HUES6 (cell line): ENCODE data around the gene MISP3.

Source experiments
- H3K27ac ChIP-seq: 2 replicates; pipeline ENCODE4 v1.7.0; 2013; ENCODE audit warnings: low read depth, mild to moderate bottlenecking, low read length, inconsistent platforms
- H3K27me3 ChIP-seq: 2 replicates; pipeline ENCODE4 v1.6.1; 2013; ENCODE audit warnings: low read length; ENCODE audit not compliant: control insufficient read depth, insufficient read depth
- H3K36me3 ChIP-seq: 2 replicates; pipeline ENCODE4 v1.6.1; 2013; ENCODE audit warnings: low read length; ENCODE audit not compliant: control insufficient read depth, insufficient read depth
- H3K4me1 ChIP-seq: 2 replicates; pipeline ENCODE4 v1.6.1; 2013; ENCODE audit warnings: low read length; ENCODE audit not compliant: control insufficient read depth, insufficient read depth
- H3K4me3 ChIP-seq: 2 replicates; pipeline ENCODE4 v1.5.1; 2013; ENCODE audit warnings: low read depth, low read length
- H3K9ac ChIP-seq: one replicate; pipeline ENCODE4 v1.6.1; 2013; ENCODE audit warnings: mild to moderate bottlenecking, low read length
- H3K9me3 ChIP-seq: 2 replicates; pipeline ENCODE4 v1.6.1; 2013; ENCODE audit warnings: low read depth, low read length; ENCODE audit not compliant: control insufficient read depth, insufficient read depth

Gene MISP3

GRCh38 chr19:14054721-14055120 lies 17.9 kb upstream of the MISP3 start:
- no peak overlapping the region for H3K4me3 ChIP-seq
- H3K9me3 ChIP-seq, result no peaks in the 10 kb centered on the region
- peaks cover 18% of the 10 kb centered on the region for H3K27me3 ChIP-seq
- no peak overlapping the region for H3K27ac ChIP-seq
- peaks cover 5% of the 10 kb centered on the region; the same call in 1 of the 2 replicates for H3K4me1 ChIP-seq
- no peak overlapping the region for H3K9ac ChIP-seq
- H3K36me3 ChIP-seq, result peaks cover 10% of the 10 kb centered on the region

GRCh38 chr19:14055396-14055795 lies 17.2 kb upstream of the MISP3 start:
- Histone ChIP-seq H3K9me3 (no peaks in the 10 kb centered on the region), H3K27me3 (peaks cover 22% of the 10 kb centered on the region), H3K27ac (no peak overlapping the region), H3K4me3 (no peak overlapping the region), H3K9ac (no peak overlapping the region), H3K4me1 (peaks cover 5% of the 10 kb centered on the region; the same call in 1 of the 2 replicates), H3K36me3 (peaks cover 9% of the 10 kb centered on the region)

- Histone ChIP-seq H3K4me1 (peaks cover 5% of the 10 kb centered on the region; the same call in 1 of the 2 replicates), H3K27me3 (peaks cover 22% of the 10 kb centered on the region), H3K27ac (no peak overlapping the region), H3K36me3 (peaks cover 6% of the 10 kb centered on the region; the same call in 1 of the 2 replicates), H3K4me3 (no peak overlapping the region), H3K9ac (no peak overlapping the region), H3K9me3 (no peaks in the 10 kb centered on the region)
These were observed 16.4 kb upstream of the MISP3 start for GRCh38 chr19:14056069-14056666.

- Histone ChIP-seq H3K4me3 (peak overlapping the region; percentile 61), H3K27me3 (peaks cover 22% of the 10 kb centered on the region), H3K27ac (no peak overlapping the region), H3K9me3 (no peaks in the 10 kb centered on the region), H3K9ac (no peak overlapping the region), H3K36me3 (peaks cover 6% of the 10 kb centered on the region; the same call in 1 of the 2 replicates), H3K4me1 (peaks cover 5% of the 10 kb centered on the region; the same call in 1 of the 2 replicates)
These were observed 15.7 kb upstream of the MISP3 start for GRCh38 chr19:14056741-14057356.

- Histone ChIP-seq H3K27me3 (peaks cover 22% of the 10 kb centered on the region), H3K27ac (no peak overlapping the region), H3K4me3 (peak overlapping the region; percentile 65), H3K9ac (no peak overlapping the region), H3K4me1 (peaks cover 5% of the 10 kb centered on the region; the same call in 1 of the 2 replicates), H3K36me3 (no peaks in the 10 kb centered on the region), H3K9me3 (no peaks in the 10 kb centered on the region)
These were observed 14.1 kb upstream of the MISP3 start for GRCh38 chr19:14058182-14059092.

GRCh38 chr19:14059093-14059480 lies 13.5 kb upstream of the MISP3 start:
- H3K9me3 ChIP-seq, result no peaks in the 10 kb centered on the region

GRCh38 chr19:14059652-14060155 lies 12.9 kb upstream of the MISP3 start:
- H3K4me3 ChIP-seq, result no peak overlapping the region
- H3K36me3 ChIP-seq, result no peaks in the 10 kb centered on the region
- H3K27ac ChIP-seq, result no peak overlapping the region
- no peaks in the 10 kb centered on the region for H3K9me3 ChIP-seq
- peaks cover 5% of the 10 kb centered on the region; the same call in 1 of the 2 replicates for H3K4me1 ChIP-seq
- peaks cover 22% of the 10 kb centered on the region for H3K27me3 ChIP-seq
- H3K9ac ChIP-seq, result no peak overlapping the region

More at GRCh38 chr19:14059093-14059480, 13.5 kb upstream of the MISP3 start:
- Histone ChIP-seq H3K4me3 (no peak overlapping the region), H3K27ac (no peak overlapping the region), H3K4me1 (peaks cover 5% of the 10 kb centered on the region; the same call in 1 of the 2 replicates), H3K36me3 (no peaks in the 10 kb centered on the region), H3K9ac (no peak overlapping the region), H3K27me3 (peaks cover 22% of the 10 kb centered on the region)

- no peak overlapping the region for H3K27ac ChIP-seq
- H3K4me3 ChIP-seq, result no peak overlapping the region
- H3K36me3 ChIP-seq, result no peaks in the 10 kb centered on the region
- peaks cover 22% of the 10 kb centered on the region for H3K27me3 ChIP-seq
- peaks cover 5% of the 10 kb centered on the region; the same call in 1 of the 2 replicates for H3K4me1 ChIP-seq
- no peak overlapping the region for H3K9ac ChIP-seq
- H3K9me3 ChIP-seq, result no peaks in the 10 kb centered on the region
These were observed 11.4 kb upstream of the MISP3 start for GRCh38 chr19:14061081-14061749.

- Histone ChIP-seq H3K9me3 (no peaks in the 10 kb centered on the region), H3K36me3 (no peaks in the 10 kb centered on the region), H3K9ac (no peak within 1 kb of the TSS), H3K4me3 (no peak within 1 kb of the TSS), H3K27ac (no peak within 1 kb of the TSS), H3K27me3 (peaks cover 22% of the 10 kb centered on the region), H3K4me1 (peaks cover 5% of the 10 kb centered on the region; the same call in 1 of the 2 replicates)
These were observed 10.6 kb upstream of the MISP3 start, which contains the start of gene PALM3 for GRCh38 chr19:14061751-14062557. TSS of gene PALM3 (minus strand) at chr19:14062076. CDS start at chr19:14061980, 96 bp downstream.

- no peak overlapping the region for H3K9ac ChIP-seq
These were observed 10.1 kb upstream of the MISP3 start for GRCh38 chr19:14062558-14062855.

More at GRCh38 chr19:14062558-14062855, 10.1 kb upstream of the MISP3 start:
- no peaks in the 10 kb centered on the region for H3K9me3 ChIP-seq
- H3K27ac ChIP-seq, result no peak overlapping the region
- no peaks in the 10 kb centered on the region for H3K36me3 ChIP-seq
- peaks cover 22% of the 10 kb centered on the region for H3K27me3 ChIP-seq
- H3K4me3 ChIP-seq, result no peak overlapping the region
- peaks cover 5% of the 10 kb centered on the region; the same call in 1 of the 2 replicates for H3K4me1 ChIP-seq
